GM19463 (cell line): Measurements from ENCODE around the gene FTSJ3.
"Not testable (repeated sequence)": the region's sequence is repeated elsewhere in the genome, so short reads cannot be mapped to it uniquely, and the experiment has no call there.

ENCODE experiments used
- ATAC-seq: cut with Tn5 transposase; IDR thresholded peaks from one replicate; pipeline ENCODE4 v1.9.1; 2021; ENCODE audit warnings: mild to moderate bottlenecking, moderate library complexity; ENCODE audit not compliant: unreplicated experiment

The FTSJ3 gene

GRCh38 chr17:63843910-63844677 is 16.6 kb upstream of the FTSJ3 start:
- no peak for ATAC-seq

- ATAC-seq, result not testable (repeated sequence)
Observed at GRCh38 chr17:63843387-63843888, 16.0 kb upstream of the FTSJ3 start.

GRCh38 chr17:63842540-63843386 is 15.3 kb upstream of the FTSJ3 start, which contains the start of gene SMARCD2:
Gene SMARCD2, minus strand, starts transcription at chr17:63842685. Its CDS starts 11 bp downstream, at chr17:63842674.
- ATAC-seq, result peak; percentile 81

GRCh38 chr17:63842173-63842539 is 14.7 kb upstream of the FTSJ3 start:
- ATAC-seq, result peak; percentile 36

- no peak for ATAC-seq
Observed at GRCh38 chr17:63841350-63842172, 14.1 kb upstream of the FTSJ3 start.

GRCh38 chr17:63840591-63841349 is 13.3 kb upstream of the FTSJ3 start:
- ATAC-seq, result no peak

- ATAC-seq, result no peak
Observed at GRCh38 chr17:63838631-63839171, 11.2 kb upstream of the FTSJ3 start.

- ATAC-seq, result no peak
Observed at GRCh38 chr17:63837962-63838600, 10.6 kb upstream of the FTSJ3 start.

GRCh38 chr17:63837480-63837879 is 10.0 kb upstream of the FTSJ3 start:
- ATAC-seq, result no peak

GRCh38 chr17:63836811-63837210 is 9.3 kb upstream of the FTSJ3 start:
- ATAC-seq, result no peak

GRCh38 chr17:63835167-63835720 is 7.8 kb upstream of the FTSJ3 start:
- no peak for ATAC-seq

- ATAC-seq, result peak; percentile 62
Observed at GRCh38 chr17:63834431-63835166, 7.1 kb upstream of the FTSJ3 start.

GRCh38 chr17:63833741-63834373 is 6.4 kb upstream of the FTSJ3 start:
- no peak for ATAC-seq

- ATAC-seq, result no peak
Observed at GRCh38 chr17:63833026-63833740, 5.7 kb upstream of the FTSJ3 start.

- ATAC-seq, result no peak
Observed at GRCh38 chr17:63832455-63832854, 5.0 kb upstream of the FTSJ3 start.

- ATAC-seq, result no peak
Observed at GRCh38 chr17:63832014-63832413, 4.6 kb upstream of the FTSJ3 start.

GRCh38 chr17:63831505-63831904 is 4.0 kb upstream of the FTSJ3 start:
- no peak for ATAC-seq
